AG10803 (cell line): ENCODE data around the gene DCAF6.

Source experiments
- DNase-seq: peaks from one replicate; pipeline ENCODE4 v3.0.0; 2010; ENCODE audit warnings: low read depth
- H3K4me3 ChIP-seq: 2 replicates; pipeline ENCODE4 v1.5.1; 2011; ENCODE audit warnings: mild to moderate bottlenecking, low read length, control low read depth
- TF ChIP-seq, protein P1 (sequence below): conservative IDR thresholded peaks from 2 replicates; pipeline ENCODE4 v1.5.1; 2011; ENCODE audit warnings: mild to moderate bottlenecking, low read length, control low read depth, inconsistent platforms

Gene DCAF6

DNA sequence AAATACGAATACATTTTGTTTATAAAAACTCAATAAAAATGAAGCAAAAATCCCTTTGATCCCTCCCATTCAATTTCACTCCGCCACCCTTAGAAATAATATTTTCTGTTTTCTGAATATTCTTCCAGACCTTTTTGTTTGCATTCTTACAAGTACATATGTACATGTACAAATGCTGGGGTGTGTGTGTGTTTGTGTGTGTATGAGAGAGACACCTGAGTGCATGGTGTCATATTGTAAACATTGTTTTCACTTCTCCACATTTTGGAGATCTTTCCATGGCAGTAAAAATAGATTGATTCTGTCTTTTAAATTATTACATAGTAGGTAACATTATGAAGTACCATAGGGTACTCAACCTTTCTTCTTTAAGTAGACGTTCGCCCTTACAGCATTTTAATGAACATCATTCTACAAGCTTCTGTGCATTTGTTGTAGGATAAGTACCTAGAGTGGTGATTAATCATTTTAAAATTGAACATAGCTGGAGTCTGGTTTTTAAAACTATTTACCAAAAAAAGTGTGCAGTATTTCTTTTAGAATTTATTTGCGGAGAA lies 1.7 kb downstream of the DCAF6 start:
- TF ChIP-seq, protein P1, sequence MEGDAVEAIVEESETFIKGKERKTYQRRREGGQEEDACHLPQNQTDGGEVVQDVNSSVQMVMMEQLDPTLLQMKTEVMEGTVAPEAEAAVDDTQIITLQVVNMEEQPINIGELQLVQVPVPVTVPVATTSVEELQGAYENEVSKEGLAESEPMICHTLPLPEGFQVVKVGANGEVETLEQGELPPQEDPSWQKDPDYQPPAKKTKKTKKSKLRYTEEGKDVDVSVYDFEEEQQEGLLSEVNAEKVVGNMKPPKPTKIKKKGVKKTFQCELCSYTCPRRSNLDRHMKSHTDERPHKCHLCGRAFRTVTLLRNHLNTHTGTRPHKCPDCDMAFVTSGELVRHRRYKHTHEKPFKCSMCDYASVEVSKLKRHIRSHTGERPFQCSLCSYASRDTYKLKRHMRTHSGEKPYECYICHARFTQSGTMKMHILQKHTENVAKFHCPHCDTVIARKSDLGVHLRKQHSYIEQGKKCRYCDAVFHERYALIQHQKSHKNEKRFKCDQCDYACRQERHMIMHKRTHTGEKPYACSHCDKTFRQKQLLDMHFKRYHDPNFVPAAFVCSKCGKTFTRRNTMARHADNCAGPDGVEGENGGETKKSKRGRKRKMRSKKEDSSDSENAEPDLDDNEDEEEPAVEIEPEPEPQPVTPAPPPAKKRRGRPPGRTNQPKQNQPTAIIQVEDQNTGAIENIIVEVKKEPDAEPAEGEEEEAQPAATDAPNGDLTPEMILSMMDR: no peak
- DNase-seq: no peak
- peak overlapping the region; percentile 85 for H3K4me3 ChIP-seq

DNA sequence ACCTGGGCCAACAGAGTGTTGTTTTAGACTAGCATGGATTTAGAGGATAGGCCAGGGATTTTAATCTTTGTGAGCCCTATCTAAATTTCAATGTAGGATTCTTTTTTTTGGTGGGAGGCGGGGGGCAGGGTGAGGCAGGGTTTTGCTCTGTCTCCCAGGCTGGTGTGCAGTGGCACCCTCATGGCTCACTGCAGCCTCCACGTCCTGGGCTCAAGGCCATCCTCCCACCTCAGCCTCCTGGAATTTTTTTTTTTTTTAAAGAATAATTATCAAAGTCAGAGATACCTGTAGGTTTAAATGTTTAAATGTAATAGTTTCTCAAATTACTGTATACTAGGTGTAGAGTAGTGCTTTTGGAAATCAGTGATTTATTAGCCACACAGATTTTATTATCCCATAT lies 3.8 kb downstream of the DCAF6 start:
- H3K4me3 ChIP-seq: no peak overlapping the region
- TF ChIP-seq, protein P1: no peak

DNA sequence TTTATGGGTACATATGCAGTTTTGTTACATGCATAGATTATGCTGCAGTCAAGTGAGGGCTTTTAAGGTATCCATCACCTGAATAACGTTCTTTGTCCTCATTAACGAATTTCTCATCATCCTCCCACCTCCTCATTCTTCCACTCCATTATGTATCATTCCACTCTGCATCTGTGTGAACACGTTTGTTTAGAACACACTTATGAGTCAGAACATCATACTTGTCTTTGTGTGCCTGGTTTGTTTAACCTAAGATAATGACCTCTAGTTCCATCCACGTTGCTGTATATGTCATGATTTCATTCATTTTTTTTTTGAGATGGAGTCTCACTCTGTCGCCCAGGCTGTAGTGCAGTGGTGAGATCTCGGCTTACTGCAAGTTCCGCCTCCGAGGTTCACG lies 7.1 kb downstream of the DCAF6 start:
- no peak for DNase-seq
- TF ChIP-seq, protein P1: no peak
- H3K4me3 ChIP-seq: no peak overlapping the region

More for the DNA sequence above, 3.8 kb downstream of the DCAF6 start:
- no peak for DNase-seq

DNA sequence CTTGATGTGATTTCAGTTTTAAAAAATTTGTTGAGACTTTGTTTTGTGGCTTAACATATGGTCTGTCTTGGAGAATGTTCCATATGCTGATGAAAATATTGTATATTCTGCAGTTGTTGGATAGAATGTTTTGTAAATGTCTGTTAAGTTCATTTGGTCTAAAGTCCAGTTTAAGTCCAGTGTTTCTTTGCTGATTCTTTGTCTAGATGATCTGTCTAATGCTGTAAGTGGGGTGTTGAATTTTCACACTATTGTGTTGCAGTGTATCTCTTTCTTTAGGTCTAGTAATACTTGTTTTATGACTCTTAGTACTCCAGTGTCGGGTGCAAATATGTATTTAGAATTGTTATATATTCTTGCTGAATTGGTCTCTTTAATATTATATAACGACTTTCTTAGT lies 11.2 kb downstream of the DCAF6 start:
- TF ChIP-seq, protein P1: no peak
- H3K4me3 ChIP-seq: no peak overlapping the region

DNA sequence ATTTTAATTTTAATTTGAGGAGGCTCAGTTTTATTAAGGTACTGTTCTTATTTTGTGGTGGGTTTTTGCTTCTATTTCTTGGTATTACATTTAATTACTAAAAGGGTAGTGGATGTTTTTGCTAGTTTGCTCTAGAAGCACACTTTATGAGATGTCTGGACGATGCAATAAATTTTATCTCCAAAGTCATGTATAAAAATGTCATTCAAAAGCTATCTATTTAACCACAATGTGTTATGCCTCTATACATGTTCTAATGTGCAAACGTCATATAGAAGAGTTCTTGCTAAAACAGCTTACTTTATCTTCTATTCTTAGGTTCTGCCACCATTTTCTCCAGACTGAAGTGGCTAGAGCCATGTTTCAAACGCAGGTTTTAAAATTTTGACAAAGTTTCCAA lies 13.3 kb downstream of the DCAF6 start:
- DNase-seq: no peak
- TF ChIP-seq, protein P1: no peak
- H3K4me3 ChIP-seq: no peak overlapping the region

More for the DNA sequence above, 11.2 kb downstream of the DCAF6 start:
- DNase-seq: no peak

DNA sequence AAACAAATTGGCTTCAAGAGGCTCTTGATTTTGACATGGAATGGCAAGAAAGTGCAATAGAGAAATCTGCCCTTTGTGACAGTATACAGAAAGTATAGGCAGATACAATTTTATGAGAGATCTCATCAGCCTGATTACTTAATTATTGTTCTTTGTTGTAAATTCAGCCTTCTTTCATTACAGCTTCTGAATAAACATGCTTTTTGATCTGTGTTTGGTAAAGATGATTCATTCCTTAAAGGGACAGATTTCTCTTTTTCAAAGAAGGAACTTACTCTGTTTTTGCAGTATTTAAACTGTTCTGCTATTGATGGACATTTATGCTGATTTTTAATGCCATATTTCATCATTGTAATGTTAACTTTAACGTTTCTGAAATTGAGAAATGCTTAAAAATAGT lies 14.1 kb downstream of the DCAF6 start:
- TF ChIP-seq, protein P1: no peak
- no peak overlapping the region for H3K4me3 ChIP-seq
- no peak for DNase-seq

DNA sequence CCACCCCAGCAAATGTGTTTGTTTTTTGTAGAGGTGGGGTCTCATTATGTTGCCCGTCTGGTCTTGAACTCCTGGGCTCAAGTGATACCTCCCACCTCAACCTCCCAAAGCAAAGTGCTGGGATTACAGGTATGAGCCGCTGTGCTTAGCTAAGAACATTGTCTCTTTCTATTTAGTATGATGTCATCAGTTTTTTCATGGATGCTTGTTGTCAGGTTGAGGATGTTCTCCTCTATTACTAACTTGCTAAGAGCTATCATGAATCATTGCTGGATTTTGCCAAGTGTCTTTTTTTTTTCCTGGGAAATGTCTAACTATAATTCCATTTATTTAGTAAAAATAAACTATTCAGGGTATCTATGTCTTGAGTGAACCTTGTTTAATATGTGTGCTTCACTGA lies 19.4 kb downstream of the DCAF6 start:
- no peak for DNase-seq
- TF ChIP-seq, protein P1: no peak

More for the DNA sequence above, 19.4 kb downstream of the DCAF6 start:
- no peak overlapping the region for H3K4me3 ChIP-seq
